ENCODE measurements around the gene MAP1LC3B2. TPM values are rescaled to one million over a fixed set of nuclear protein-coding genes. Genes with fewer than 3 reads are reported as not detected.

MAP1LC3B2 gene
- total RNA-seq, 4 donors from 2014 or later: 3.5 to 13.9 (median 5.6) TPM; not detected in 1

GRCh38 chr12:116595672-116596071, 36.5 kb downstream of the MAP1LC3B2 start:
- H3K4me1 ChIP-seq: peaks cover 54% of the 10 kb centered on the region

GRCh38 chr12:116597886-116598285, 38.7 kb downstream of the MAP1LC3B2 start:
- Histone ChIP-seq H3K4me1 (peaks cover 54% of the 10 kb centered on the region), H3K4me3 (no peak overlapping the region), H3K27me3 (no peaks in the 10 kb centered on the region), H3K36me3 (no peaks in the 10 kb centered on the region), H3K27ac (no peak overlapping the region), H3K9me3 (no peaks in the 10 kb centered on the region)
- TF ChIP-seq CTCF (IDR thresholded peaks at IDR 0.05) (no peak), POLR2AphosphoS5 (IDR thresholded peaks at IDR 0.05) (no peak), POLR2A (IDR thresholded peaks at IDR 0.05) (no peak), EP300 (IDR thresholded peaks at IDR 0.05) (no peak)
- no peak for DNase-seq (ENCODE audit: low spot score in 2 of 2)
- 89% methylated on average over 1 of the region's 1 CpG for WGBS

More at GRCh38 chr12:116595672-116596071, 36.5 kb downstream of the MAP1LC3B2 start:
- no peak for DNase-seq (ENCODE audit: low spot score in 2 of 2)
- Histone ChIP-seq H3K27me3 (no peaks in the 10 kb centered on the region), H3K36me3 (no peaks in the 10 kb centered on the region), H3K27ac (no peak overlapping the region), H3K4me3 (no peak overlapping the region), H3K9me3 (no peaks in the 10 kb centered on the region)
- no peak for TF ChIP-seq CTCF (IDR thresholded peaks at IDR 0.05)
- no peak for TF ChIP-seq POLR2AphosphoS5 (IDR thresholded peaks at IDR 0.05)
- TF ChIP-seq POLR2A (IDR thresholded peaks at IDR 0.05): no peak
- no peak for TF ChIP-seq EP300 (IDR thresholded peaks at IDR 0.05)

GRCh38 chr12:116598311-116599284, 39.4 kb downstream of the MAP1LC3B2 start:
- Histone ChIP-seq H3K27me3 (no peaks in the 10 kb centered on the region), H3K4me1 (peaks cover 57% of the 10 kb centered on the region), H3K9me3 (no peaks in the 10 kb centered on the region), H3K36me3 (no peaks in the 10 kb centered on the region), H3K27ac (peak overlapping the region; percentile 88), H3K4me3 (peak overlapping the region; percentile 17)
- 59% methylated on average over 22 of the region's 22 CpGs for WGBS
- DNase-seq (ENCODE audit: low spot score in 2 of 2): no peak
- no peak for TF ChIP-seq EP300 (IDR thresholded peaks at IDR 0.05)

GRCh38 chr12:116599285-116600136, 40.3 kb downstream of the MAP1LC3B2 start:
- H3K27me3 ChIP-seq: no peaks in the 10 kb centered on the region
- WGBS: 6% methylated on average over 29 of the region's 30 CpGs
- DNase-seq (ENCODE audit: low spot score in 2 of 2): peak; percentile 93 to 94
- peaks cover 53% of the 10 kb centered on the region for H3K4me1 ChIP-seq
- peak overlapping the region; percentile 88 for H3K27ac ChIP-seq
- peak overlapping the region; percentile 17 for H3K4me3 ChIP-seq
- H3K9me3 ChIP-seq: no peaks in the 10 kb centered on the region
- TF ChIP-seq POLR2A (IDR thresholded peaks at IDR 0.05) (peak in 1 of 2 donors; percentile 79), CTCF (IDR thresholded peaks at IDR 0.05) (peak in 1 of 2 donors; percentile 66), POLR2AphosphoS5 (IDR thresholded peaks at IDR 0.05) (peak in 2 of 3 donors; percentile 65 to 68), EP300 (IDR thresholded peaks at IDR 0.05) (no peak)
- H3K36me3 ChIP-seq: no peaks in the 10 kb centered on the region

- Histone ChIP-seq H3K27me3 (no peaks in the 10 kb centered on the region), H3K27ac (peak overlapping the region; percentile 46), H3K4me1 (peaks cover 49% of the 10 kb centered on the region), H3K36me3 (no peaks in the 10 kb centered on the region), H3K4me3 (no peak overlapping the region), H3K9me3 (no peaks in the 10 kb centered on the region)
- TF ChIP-seq EP300 (IDR thresholded peaks at IDR 0.05): no peak
- no peak for TF ChIP-seq POLR2AphosphoS5 (IDR thresholded peaks at IDR 0.05)
- no peak for TF ChIP-seq POLR2A (IDR thresholded peaks at IDR 0.05)
- no peak for TF ChIP-seq CTCF (IDR thresholded peaks at IDR 0.05)
- no peak for DNase-seq (ENCODE audit: low spot score in 2 of 2)
- 80% methylated on average over 5 of the region's 5 CpGs for whole genome bisulfite sequencing
Measured at GRCh38 chr12:116600959-116601918, 42.1 kb downstream of the MAP1LC3B2 start.
